Measurements from ENCODE around the gene SMIM13.

Gene SMIM13

GRCh38 chr6:11132194-11132888, 38.7 kb downstream of the SMIM13 start:
- no peak for DNase-seq (ENCODE audit: low read depth, low spot score)
- no peak overlapping the region for H3K4me3 ChIP-seq (ENCODE audit: low read depth, low read length)
- no peak for TF ChIP-seq CTCF (IDR thresholded peaks at IDR 0.05; ENCODE audit: insufficient read depth, low read length, missing control alignments)
- ChIA-PET CTCF (interaction anchor here (0.9 to 4.2 kb wide), 4 partner anchors 10 to 364 kb away, joined by 3 to 18 read pairs (median 6); no protein-coding TSS in a partner anchor), POLR2A (no interaction called here)

- CTCF ChIA-PET, result interaction anchor here (0.6 to 4.2 kb wide), 3 partner anchors 11 to 363 kb away, joined by 3 to 18 read pairs (median 3); no protein-coding TSS in a partner anchor
- no peak for TF ChIP-seq CTCF (IDR thresholded peaks at IDR 0.05; ENCODE audit: insufficient read depth, low read length, missing control alignments)
- H3K4me3 ChIP-seq (ENCODE audit: low read depth, low read length), result no peak overlapping the region
- POLR2A ChIA-PET, result no interaction called here
- no peak for DNase-seq (ENCODE audit: low read depth, low spot score)
These were observed 39.6 kb downstream of the SMIM13 start for GRCh38 chr6:11133281-11133680.

- CTCF ChIA-PET, result interaction anchor here (0.9 to 1.9 kb wide), 4 partner anchors 30 to 359 kb away, joined by 3 to 12 read pairs (median 5); no protein-coding TSS in a partner anchor
- no peak for TF ChIP-seq CTCF (IDR thresholded peaks at IDR 0.05; ENCODE audit: insufficient read depth, low read length, missing control alignments)
- DNase-seq (ENCODE audit: low read depth, low spot score), result no peak
- POLR2A ChIA-PET, result no interaction called here
- no peak overlapping the region for H3K4me3 ChIP-seq (ENCODE audit: low read depth, low read length)
These were observed 43.2 kb downstream of the SMIM13 start for GRCh38 chr6:11136809-11137208.

- CTCF ChIA-PET, result interaction anchor here (1.2 kb wide), 1 partner anchor 356 kb away, joined by 5 read pairs; no protein-coding TSS in a partner anchor
- POLR2A ChIA-PET, result no interaction called here
These were observed 45.7 kb downstream of the SMIM13 start for GRCh38 chr6:11139051-11139960.

GRCh38 chr6:11140056-11140455, 46.4 kb downstream of the SMIM13 start:
- ChIA-PET POLR2A (no interaction called here), CTCF (interaction anchor here (1.2 kb wide), 1 partner anchor 356 kb away, joined by 5 read pairs; no protein-coding TSS in a partner anchor)
- H3K4me3 ChIP-seq (ENCODE audit: low read depth, low read length), result no peak overlapping the region

More at GRCh38 chr6:11139051-11139960, 45.7 kb downstream of the SMIM13 start:
- no peak overlapping the region for H3K4me3 ChIP-seq (ENCODE audit: low read depth, low read length)
- DNase-seq (ENCODE audit: low read depth, low spot score), result no peak
- TF ChIP-seq CTCF (IDR thresholded peaks at IDR 0.05; ENCODE audit: insufficient read depth, low read length, missing control alignments), result no peak

More at GRCh38 chr6:11140056-11140455, 46.4 kb downstream of the SMIM13 start:
- no peak for DNase-seq (ENCODE audit: low read depth, low spot score)
- TF ChIP-seq CTCF (IDR thresholded peaks at IDR 0.05; ENCODE audit: insufficient read depth, low read length, missing control alignments), result no peak

Measured in AG04449 (cell line).